G401 (cell line): ENCODE measurements around the gene NEDD4L. TPM values are rescaled to one million over a fixed set of nuclear protein-coding genes. Genes with fewer than 3 reads are reported as not detected.

ENCODE experiments used
- DNase-seq: peaks from one replicate; pipeline ENCODE4 v3.0.0-alpha.2; 2015; ENCODE audit warnings: low spot score
- in situ Hi-C: cut with HindIII; loops from 2 replicates; pipeline ENCODE4 v1.10.0; 2016; ENCODE audit warnings: low sequenced_read_pairs, mixed read lengths
- total RNA-seq: library from RNA; depleted of rRNA; stranded (reverse); fragments of >200 nt; shearing (Covaris generic); gene quantifications from 2 replicates; pipeline ENCODE4 v1.2.3, GENCODE V29; 2014

The NEDD4L gene
- total RNA-seq, 1 experiment from 2014 or later: 0.37 TPM

GRCh38 chr18:58309610-58310239, 265.7 kb downstream of the NEDD4L start:
- in situ Hi-C loops: no loop called here
- DNase-seq: peak; percentile 61

- peak; percentile 75 for DNase-seq
- in situ Hi-C loops: no loop called here
Measured at GRCh38 chr18:58310517-58310916, 266.5 kb downstream of the NEDD4L start.

- in situ Hi-C loops: no loop called here
- DNase-seq: no peak
Measured at GRCh38 chr18:58311390-58311789, 267.4 kb downstream of the NEDD4L start.

- DNase-seq: peak; percentile 66
- in situ Hi-C loops: no loop called here
Measured at GRCh38 chr18:58313491-58314032, 269.5 kb downstream of the NEDD4L start.

- in situ Hi-C loops: no loop called here
- DNase-seq: peak; percentile 81
Measured at GRCh38 chr18:58314284-58314683, 270.3 kb downstream of the NEDD4L start.

- no peak for DNase-seq
- in situ Hi-C loops: no loop called here
Measured at GRCh38 chr18:58315041-58315440, 271.0 kb downstream of the NEDD4L start.

GRCh38 chr18:58315739-58316215, 271.8 kb downstream of the NEDD4L start:
- in situ Hi-C loops: no loop called here
- no peak for DNase-seq

- in situ Hi-C loops: no loop called here
- no peak for DNase-seq
Measured at GRCh38 chr18:58316396-58317342, 272.6 kb downstream of the NEDD4L start.

GRCh38 chr18:58319719-58320118, 275.7 kb downstream of the NEDD4L start:
- DNase-seq: no peak
- in situ Hi-C loops: no loop called here

- in situ Hi-C loops: no loop called here
- DNase-seq: no peak
Measured at GRCh38 chr18:58320907-58321561, 277.0 kb downstream of the NEDD4L start.

GRCh38 chr18:58321986-58322385, 278.0 kb downstream of the NEDD4L start:
- DNase-seq: peak; percentile 88
- in situ Hi-C loops: no loop called here

GRCh38 chr18:58322464-58322863, 278.4 kb downstream of the NEDD4L start:
- in situ Hi-C loops: no loop called here
- DNase-seq: no peak

- DNase-seq: no peak
- in situ Hi-C loops: no loop called here
Measured at GRCh38 chr18:58323866-58324762, 280.1 kb downstream of the NEDD4L start.

- no peak for DNase-seq
- in situ Hi-C loops: no loop called here
Measured at GRCh38 chr18:58324824-58325480, 280.9 kb downstream of the NEDD4L start.

- no peak for DNase-seq
- in situ Hi-C loops: no loop called here
Measured at GRCh38 chr18:58325494-58325893, 281.5 kb downstream of the NEDD4L start.

GRCh38 chr18:58334061-58334460, 290.0 kb downstream of the NEDD4L start:
- DNase-seq: no peak
- in situ Hi-C loops: no loop called here

GRCh38 chr18:58335223-58335622, 291.2 kb downstream of the NEDD4L start:
- in situ Hi-C loops: no loop called here
- no peak for DNase-seq

GRCh38 chr18:58335821-58336220, 291.8 kb downstream of the NEDD4L start:
- DNase-seq: no peak
- in situ Hi-C loops: no loop called here
